H1 (cell line): Measurements from ENCODE around the gene ELP4. TPM values are rescaled to one million over a fixed set of nuclear protein-coding genes. Genes with fewer than 3 reads are reported as not detected.

Source experiments
- CTCF ChIA-PET: fragments of 300-600 bp; sonication (Branson Sonifier 250); formaldehyde crosslinking; loops from one replicate; lab custom pipeline; 2021; ENCODE audit not compliant: partially characterized antibody; lab: Charles Lee
- POLR2A ChIA-PET: fragments of 300-600 bp; sonication (Branson Sonifier 250); formaldehyde crosslinking; loops from one replicate; lab custom pipeline; 2021; ENCODE audit warnings: inconsistent platforms; ENCODE audit not compliant: partially characterized antibody; lab: Charles Lee
- DNase-seq, 2 experiments: peaks; one replicate each; pipeline versions ENCODE4 v3.0.0 to v3.0.0-alpha.2; 2010 to 2022; ENCODE audit warnings: low spot score in 2 of 2, low read depth in 1 of 2, mixed read lengths in 1 of 2
- FAIRE-seq: peaks from 2 replicates; lab custom pipeline; 2011; peaks lifted over from hg19 to GRCh38; lab: Jason Lieb, UNC
- H2AFZ ChIP-seq: 2 replicates; pipeline ENCODE4 v1.8.1; 2012; ENCODE audit warnings: low read length, inconsistent platforms
- H2AK5ac ChIP-seq: 2 replicates; pipeline ENCODE4 v1.6.1; 2013; ENCODE audit warnings: low read depth, low read length
- H2BK120ac ChIP-seq: replicated peaks from 2 replicates; pipeline ENCODE3; 2013; ENCODE audit warnings: low read depth, low read length, inconsistent platforms
- H2BK12ac ChIP-seq: 2 replicates; pipeline ENCODE4 v1.6.1; 2013; ENCODE audit warnings: low read depth, low read length
- H2BK15ac ChIP-seq: 2 replicates; pipeline ENCODE4 v1.6.1; 2013; ENCODE audit warnings: low read length
- H2BK20ac ChIP-seq: 2 replicates; pipeline ENCODE4 v1.6.1; 2013; ENCODE audit warnings: low read length
- H2BK5ac ChIP-seq: 2 replicates; pipeline ENCODE4 v1.6.1; 2013; ENCODE audit warnings: low read depth, low read length
- H3K14ac ChIP-seq: 2 replicates; pipeline ENCODE4 v1.6.1; 2013; ENCODE audit warnings: inconsistent platforms; ENCODE audit not compliant: insufficient read length
- H3K18ac ChIP-seq: 2 replicates; pipeline ENCODE4 v1.6.1; 2013; ENCODE audit warnings: low read length; ENCODE audit errors: extremely low read depth
- H3K23ac ChIP-seq: 2 replicates; pipeline ENCODE4 v1.6.1; 2013; ENCODE audit warnings: inconsistent platforms; ENCODE audit not compliant: insufficient read length
- H3K23me2 ChIP-seq: 2 replicates; pipeline ENCODE4 v1.6.1; 2013; ENCODE audit warnings: low read depth, low read length
- H3K27ac ChIP-seq: 2 replicates; pipeline ENCODE4 v1.6.1; 2011; ENCODE audit warnings: low read depth, low read length, inconsistent platforms
- H3K27me3 ChIP-seq, 4 experiments: replicated peaks in 1 of 4; 1 replicate in 1 of 4; 2 replicates in 3 of 4; pipeline versions ENCODE4 v1.6.1 to v1.8.1; 2011 to 2013; ENCODE audit warnings: low read length in 3 of 4, mild to moderate bottlenecking in 3 of 4, inconsistent platforms in 2 of 4, mixed read lengths in 2 of 4, moderate library complexity in 1 of 4; ENCODE audit not compliant: control insufficient read depth in 3 of 4, insufficient read depth in 3 of 4; ENCODE audit errors: extremely low read depth in 1 of 4
- H3K36me3 ChIP-seq, 4 experiments: 2 replicates each; pipeline versions ENCODE4 v1.6.1 to v1.8.1; 2011 to 2013; ENCODE audit warnings: mild to moderate bottlenecking in 4 of 4, low read length in 3 of 4, moderate library complexity in 2 of 4, control low read depth in 1 of 4, inconsistent platforms in 1 of 4; ENCODE audit not compliant: insufficient read depth in 4 of 4, control insufficient read depth in 2 of 4
- H3K4ac ChIP-seq: replicated peaks from 2 replicates; pipeline ENCODE3; 2013; ENCODE audit warnings: low read length, low read depth, mixed read lengths, inconsistent platforms; ENCODE audit not compliant: insufficient read length
- H3K4me1 ChIP-seq, 4 experiments: replicated peaks in 1 of 4; 1 replicate in 1 of 4; 2 replicates in 3 of 4; pipeline versions ENCODE4 v1.6.1 to v1.8.1; 2011 to 2013; ENCODE audit warnings: low read length in 3 of 4, inconsistent platforms in 2 of 4, mixed read lengths in 1 of 4; ENCODE audit not compliant: insufficient read depth in 4 of 4, control insufficient read depth in 3 of 4
- H3K4me2 ChIP-seq, 2 experiments: 2 replicates each; pipeline versions ENCODE4 v1.6.1 to v1.8.1; 2011 to 2013; ENCODE audit warnings: low read depth in 2 of 2, low read length in 2 of 2, control low read depth in 1 of 2, inconsistent platforms in 1 of 2, mild to moderate bottlenecking in 1 of 2; ENCODE audit not compliant: insufficient read depth in 1 of 2
- H3K4me3 ChIP-seq, 4 experiments: fragments of 200-600, 300-600 bp in 1 of 4; sonication (generic), shearing (Covaris generic), sonication (Bioruptor Twin) in 1 of 4; 2 replicates each; pipeline versions ENCODE4 v1.5.1 to v1.8.1; 2011 to 2016; ENCODE audit warnings: low read length in 4 of 4, low read depth in 3 of 4, control low read depth in 2 of 4, inconsistent platforms in 2 of 4, mild to moderate bottlenecking in 2 of 4, mixed read lengths in 1 of 4, moderate library complexity in 1 of 4; ENCODE audit not compliant: insufficient read depth in 2 of 4; ENCODE audit errors: extremely low read depth in 1 of 4
- H3K56ac ChIP-seq: replicated peaks from 2 replicates; pipeline ENCODE3; 2013; ENCODE audit warnings: low read depth, mild to moderate bottlenecking, mixed read lengths, low read length, inconsistent platforms; ENCODE audit not compliant: insufficient read length
- H3K79me1 ChIP-seq: 2 replicates; pipeline ENCODE4 v1.6.1; 2013; ENCODE audit warnings: low read depth, low read length, control low read depth
- H3K79me2 ChIP-seq, 2 experiments: 2 replicates each; pipeline versions ENCODE4 v1.6.1 to v1.8.1; 2012 to 2013; ENCODE audit warnings: low read length in 2 of 2, mild to moderate bottlenecking in 2 of 2, inconsistent platforms in 1 of 2; ENCODE audit not compliant: insufficient read depth in 2 of 2, control insufficient read depth in 1 of 2
- H3K9ac ChIP-seq, 4 experiments: replicated peaks in 1 of 4; 1 replicate in 1 of 4; 2 replicates in 3 of 4; pipeline versions ENCODE4 v1.6.1 to v1.8.1; 2011 to 2013; ENCODE audit warnings: low read depth in 3 of 4, low read length in 3 of 4, control low read depth in 2 of 4, mild to moderate bottlenecking in 2 of 4, moderate library complexity in 2 of 4, inconsistent platforms in 1 of 4; ENCODE audit errors: extremely low read depth in 1 of 4
- H3K9me3 ChIP-seq, 2 experiments: 2 replicates each; pipeline versions ENCODE4 v1.6.1 to v1.8.1; 2012 to 2013; ENCODE audit warnings: mild to moderate bottlenecking in 2 of 2, moderate library complexity in 2 of 2, control low read depth in 1 of 2, inconsistent platforms in 1 of 2, low read depth in 1 of 2, low read length in 1 of 2, mixed read lengths in 1 of 2; ENCODE audit not compliant: insufficient read depth in 2 of 2
- H4K20me1 ChIP-seq, 2 experiments: replicated peaks in 1 of 2; 2 replicates each; pipeline versions ENCODE3 to v1.8.1; 2011 to 2013; ENCODE audit warnings: inconsistent platforms in 2 of 2, low read length in 2 of 2, mild to moderate bottlenecking in 1 of 2; ENCODE audit not compliant: insufficient read depth in 2 of 2, control insufficient read depth in 1 of 2
- H4K5ac ChIP-seq: 2 replicates; pipeline ENCODE4 v1.6.1; 2013; ENCODE audit warnings: low read length, low read depth, mixed read lengths, inconsistent platforms; ENCODE audit not compliant: insufficient read length
- H4K8ac ChIP-seq: 2 replicates; pipeline ENCODE4 v1.8.0; 2013; ENCODE audit warnings: mild to moderate bottlenecking, moderate library complexity, low read length, inconsistent platforms; ENCODE audit not compliant: insufficient read depth; ENCODE audit errors: extremely low read depth
- H4K91ac ChIP-seq: replicated peaks from 2 replicates; pipeline ENCODE3; 2013; ENCODE audit warnings: low read length, mixed read lengths, inconsistent platforms; ENCODE audit not compliant: insufficient read length
- CEBPB ChIP-seq: IDR thresholded peaks from 2 replicates; pipeline ENCODE4 v1.6.1; 2012; ENCODE audit warnings: low read depth, low read length
- CREB1 ChIP-seq: IDR thresholded peaks from 2 replicates; pipeline ENCODE4 v1.6.1; 2012; ENCODE audit warnings: inconsistent platforms
- EGR1 ChIP-seq: IDR thresholded peaks from 2 replicates; pipeline ENCODE4 v1.6.1; 2011; ENCODE audit warnings: low read depth, low read length, borderline replicate concordance
- FOSL1 ChIP-seq: IDR thresholded peaks from 2 replicates; pipeline ENCODE4 v1.6.1; 2011; ENCODE audit warnings: mild to moderate bottlenecking, low read depth, low read length, moderate library complexity; ENCODE audit not compliant: insufficient read depth
- HDAC2 ChIP-seq, 2 experiments: fragments of 300-600 bp in 1 of 2; sonication (generic) in 1 of 2; IDR thresholded peaks; 2 replicates each; pipeline ENCODE4 v1.6.1; 2011 to 2012; ENCODE audit warnings: low read depth in 2 of 2, low read length in 2 of 2, mild to moderate bottlenecking in 2 of 2, moderate library complexity in 2 of 2, borderline replicate concordance in 1 of 2, inconsistent platforms in 1 of 2
- KDM4A ChIP-seq: IDR thresholded peaks from one replicate; pipeline ENCODE4 v1.7.1; 2012; ENCODE audit warnings: low read depth, mild to moderate bottlenecking, moderate library complexity, low read length, inconsistent platforms; ENCODE audit not compliant: severe bottlenecking
- RBBP5 ChIP-seq: IDR thresholded peaks from 2 replicates; pipeline ENCODE4 v1.7.1; 2012; ENCODE audit warnings: low read depth, mild to moderate bottlenecking, inconsistent platforms, low read length, moderate library complexity, borderline replicate concordance
- SUZ12 ChIP-seq: fragments of 200-600 bp; sonication (generic); IDR thresholded peaks from 2 replicates; pipeline ENCODE4 v1.6.1; 2012; ENCODE audit warnings: mild to moderate bottlenecking, inconsistent platforms, low read length, moderate library complexity, mixed read lengths
- WGBS, 2 experiments: shearing (Covaris generic) in 1 of 2; methylation state at CpG; one replicate each; pipeline versions ENCODE4 v1.1.6 to v1.1.7; 2013 to 2015; ENCODE audit warnings: low lambda C conversion rate in 2 of 2, mixed read lengths in 2 of 2, inconsistent platforms in 1 of 2, low coverage in 1 of 2, missing lambda C conversion rate in 1 of 2; ENCODE audit not compliant: insufficient replicate concordance in 2 of 2, insufficient coverage in 1 of 2, insufficient read length in 1 of 2; ENCODE audit errors: extremely low coverage in 1 of 2, missing lambda C conversion rate in 1 of 2; 5-methylcytosine and 5-hydroxymethylcytosine counted together
- polyA plus RNA-seq, 7 experiments: library from polyadenylated mRNA; depleted of rRNA in 3 of 7; stranded (reverse) in 5 of 7; unstranded in 2 of 7; fragments of >200 nt in 5 of 7; fragments of 200-250 nt in 2 of 7; gene quantifications; 1 replicate in 5 of 7; 2 replicates in 1 of 7; 4 replicates in 1 of 7; pipeline versions ENCODE4 v1.2.1 to v1.2.3, GENCODE V29; 2011 to 2013; ENCODE audit warnings: missing spikeins in 2 of 7, mixed read lengths in 2 of 7
- total RNA-seq: library from RNA; stranded (reverse); fragmentation: NEBNext Ultra II Directional; extraction: Animal tissue kit (Norgen Biotek cat#: 25700); gene quantifications from 2 replicates; pipeline ENCODE4 v1.2.1, GENCODE V29; 2021
- TF ChIP-seq, protein P1 (sequence below): IDR thresholded peaks from 2 replicates; pipeline ENCODE4 v1.6.1; 2012; ENCODE audit warnings: inconsistent platforms

ELP4 gene
- total and polyA plus RNA-seq, 2 of the 8 experiments (the other 6 are each of a cell fraction or from before 2014, with no cell fraction given): 14.0 to 18.6 TPM

DNA sequence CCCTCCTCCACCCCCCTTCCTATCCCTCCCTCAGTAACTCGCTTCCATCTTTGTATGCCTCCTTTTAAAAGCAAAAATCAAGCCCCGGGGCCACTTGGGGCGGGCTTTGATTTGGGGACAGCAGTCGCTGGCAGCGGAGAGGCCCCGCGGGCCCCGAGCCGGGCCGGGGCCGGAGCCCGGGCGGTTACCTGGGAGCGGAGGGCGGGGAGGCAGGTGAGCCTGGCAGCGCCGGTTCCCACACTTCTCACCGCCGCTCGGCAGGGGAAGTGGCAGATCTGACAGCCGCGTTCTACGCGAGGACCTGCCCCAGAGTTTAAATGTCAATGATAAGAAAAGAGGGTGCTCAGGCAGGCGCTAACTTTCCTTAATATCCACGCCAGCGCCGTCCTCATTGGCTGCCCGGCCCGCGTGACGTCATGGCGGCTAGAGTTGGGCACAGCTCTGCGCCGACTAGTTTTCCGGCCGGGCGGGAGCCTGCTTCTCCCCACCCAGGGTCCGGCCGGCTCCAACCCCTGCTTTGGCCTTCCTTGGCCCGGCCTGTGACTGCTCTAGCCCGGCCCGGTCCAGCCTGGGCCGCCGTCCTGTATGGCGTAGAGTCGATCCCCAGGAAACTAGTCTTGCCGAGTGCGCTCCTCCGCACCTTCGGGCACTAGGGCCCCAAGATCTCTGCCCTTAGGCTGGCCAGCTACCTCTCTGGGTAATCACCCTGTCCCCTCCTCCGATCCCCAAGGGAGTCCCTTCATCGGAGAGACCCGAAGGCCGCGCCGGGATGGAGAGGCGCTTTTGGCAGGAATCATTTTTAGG lies 308.3 kb downstream of the ELP4 start:
- H4K5ac ChIP-seq: no peak overlapping the region
- H3K27ac ChIP-seq: no peak overlapping the region
- H3K27me3 ChIP-seq: peaks cover 77 to 100% (median 98%) of the 10 kb centered on the region in 4 experiments
- no peak for FAIRE-seq
- peak overlapping the region; percentile 74 to 82 for H3K4me2 ChIP-seq
- ChIA-PET CTCF (interaction anchor here (0.9 to 11.4 kb wide), 10 partner anchors 11 to 578 kb away, joined by 3 to 88 read pairs (median 12); no protein-coding TSS in a partner anchor), POLR2A (interaction anchor here (1.5 to 3.2 kb wide), 4 partner anchors 8 to 139 kb away, joined by 3 to 16 read pairs (median 8); partner anchors contain the start of gene PAX6)
- peak overlapping the region; percentile 35 to 62 (median 41) for H3K4me3 ChIP-seq
- no peak overlapping the region for H3K14ac ChIP-seq
- H2AFZ ChIP-seq: no peak overlapping the region
- H3K4me1 ChIP-seq: peaks cover 3 to 65% (median 44%) of the 10 kb centered on the region in 4 experiments
- no peaks in the 10 kb centered on the region for H3K79me1 ChIP-seq
- TF ChIP-seq SUZ12 (no peak; the same call in 1 of the 2 replicates), HDAC2 (IDR thresholded peaks at IDR 0.05; ENCODE audit: borderline replicate concordance in 1 of 2, low read depth in 2 of 2, low read length in 2 of 2) (0 out of 4 replicates have a peak, but pooled peaks of 1 of the 2 experiments have one; percentile 18), CEBPB (no peak), EGR1 (peak; percentile 67), FOSL1 (peak; percentile 77), KDM4A (peak; percentile 97), RBBP5 (peak; percentile 51; the same call in 1 of the 2 replicates), CREB1 (peak; percentile 87)
- TF ChIP-seq, protein P1, sequence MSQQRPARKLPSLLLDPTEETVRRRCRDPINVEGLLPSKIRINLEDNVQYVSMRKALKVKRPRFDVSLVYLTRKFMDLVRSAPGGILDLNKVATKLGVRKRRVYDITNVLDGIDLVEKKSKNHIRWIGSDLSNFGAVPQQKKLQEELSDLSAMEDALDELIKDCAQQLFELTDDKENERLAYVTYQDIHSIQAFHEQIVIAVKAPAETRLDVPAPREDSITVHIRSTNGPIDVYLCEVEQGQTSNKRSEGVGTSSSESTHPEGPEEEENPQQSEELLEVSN: 0 out of 2 replicates have a peak, but pooled peaks have one; percentile 25
- H2BK20ac ChIP-seq: no peak overlapping the region
- H2BK15ac ChIP-seq: no peak overlapping the region
- H4K20me1 ChIP-seq: peaks cover 0 to 17% of the 10 kb centered on the region in 2 experiments
- no peaks in the 10 kb centered on the region for H3K9me3 ChIP-seq
- H4K8ac ChIP-seq: no peak overlapping the region
- H3K4ac ChIP-seq: no peak overlapping the region
- H4K91ac ChIP-seq: no peak overlapping the region
- H3K9ac ChIP-seq: no peak overlapping the region
- 1% methylated on average over 52 of the region's 58 CpGs; no CpG with 5 or more reads in 1 of the 2 experiments for WGBS, 2 experiments
- no peak overlapping the region for H3K23ac ChIP-seq
- peaks cover 14% of the 10 kb centered on the region; the same call in 1 of the 2 replicates for H3K23me2 ChIP-seq
- H2BK5ac ChIP-seq: no peak overlapping the region; the same call in 1 of the 2 replicates
- H2AK5ac ChIP-seq: no peak overlapping the region
- H3K18ac ChIP-seq: no peak overlapping the region
- H3K79me2 ChIP-seq: no peaks in the 10 kb centered on the region
- H3K56ac ChIP-seq: no peak overlapping the region
- H3K36me3 ChIP-seq: no peaks in the 10 kb centered on the region; a peak in 1 of 8 replicates
- peak overlapping the region; percentile 0; the same call in 1 of the 2 replicates for H2BK12ac ChIP-seq
- no peak overlapping the region for H2BK120ac ChIP-seq
- DNase-seq: peak in 1 of 2 experiments; percentile 90
